Spleen (tissue), 7 donors: ENCODE data around the gene NAGS.

Experiments used
- CTCF ChIP-seq, 11 experiments: fragments of 200-600 bp in 7 of 11; fragments of 450-650 bp in 4 of 11; sonication (generic) in 4 of 11; IDR thresholded peaks in 8 of 11; conservative IDR thresholded peaks in 3 of 11; 1 replicate in 7 of 11; 2 replicates in 4 of 11; pipeline versions ENCODE4 v1.4.0 to v1.8.0; 2016 to 2021; ENCODE audit warnings: antibody characterized with exemption in 11 of 11, inconsistent platforms in 4 of 11, mild to moderate bottlenecking in 1 of 11
- POLR2A ChIP-seq, 3 donors: fragments of 450-650 bp; IDR thresholded peaks; one replicate each; pipeline ENCODE4 v1.5.1; 2017; ENCODE audit warnings: antibody characterized with exemption in 3 of 3, mild to moderate bottlenecking in 1 of 3
- donor health status: DM: no; HTN: no; CAD: no; lungs with moderate emphysema.
- donor health status: DM: no; HTN: no; CAD: no.
- donor health status: DM: no; HTN: no; CAD: no.

- TF ChIP-seq POLR2A (IDR thresholded peaks at IDR 0.05) (no peak), CTCF (IDR thresholded peaks at IDR 0.05 in 8 of 11, conservative IDR thresholded peaks at IDR 0.05 in 3 of 11) (no peak)
Measured at GRCh38 chr17:43978078-43978477, 26.3 kb upstream of the NAGS start.
